Esophagus squamous epithelium (tissue), 5 donors: ENCODE data around the gene C3orf33. TPM values are rescaled to one million over a fixed set of nuclear protein-coding genes. Genes with fewer than 3 reads are reported as not detected.

ENCODE experiments used
- DNase-seq: peaks from one replicate; lab custom pipeline; 2025; lab: John Stamatoyannopoulos, UW
- H3K27ac ChIP-seq, 4 donors: fragments of 200-600 bp; sonication (generic); one replicate each; pipeline ENCODE4 v1.5.1; 2016 to 2019; ENCODE audit warnings: mild to moderate bottlenecking in 1 of 4
- H3K27me3 ChIP-seq, 4 donors: fragments of 200-600 bp; sonication (generic); 1 replicate in 3 of 4; 2 replicates in 1 of 4; pipeline versions ENCODE4 v1.5.1 to v1.6.0; 2017 to 2021; ENCODE audit warnings: antibody characterized with exemption in 1 of 4
- H3K36me3 ChIP-seq, 3 donors: fragments of 200-600 bp; sonication (generic); one replicate each; pipeline ENCODE4 v1.5.1; 2016 to 2019
- H3K4me1 ChIP-seq, 3 donors: fragments of 200-600 bp; sonication (generic); one replicate each; pipeline ENCODE4 v1.5.1; 2017 to 2019
- H3K4me3 ChIP-seq, 4 donors: fragments of 200-600 bp; sonication (generic); 1 replicate in 3 of 4; 2 replicates in 1 of 4; pipeline ENCODE4 v1.5.1; 2016 to 2019; ENCODE audit warnings: mild to moderate bottlenecking in 2 of 4, moderate library complexity in 1 of 4
- H3K9me3 ChIP-seq, 3 donors: fragments of 200-600 bp; sonication (generic); one replicate each; pipeline ENCODE4 v1.5.1; 2016 to 2019
- CTCF ChIP-seq, 6 experiments: fragments of 450-650 bp in 4 of 6; fragments of 200-600 bp in 2 of 6; sonication (generic) in 2 of 6; IDR thresholded peaks; one replicate each; pipeline ENCODE4 v1.5.1; 2016 to 2019; ENCODE audit warnings: antibody characterized with exemption in 6 of 6, mild to moderate bottlenecking in 4 of 6, moderate library complexity in 4 of 6
- POLR2A ChIP-seq, 4 donors: fragments of 450-650 bp; IDR thresholded peaks; one replicate each; pipeline ENCODE4 v1.6.1; 2017; ENCODE audit warnings: antibody characterized with exemption in 4 of 4, mild to moderate bottlenecking in 4 of 4, moderate library complexity in 3 of 4
- WGBS, 2 donors: methylation state at CpG; one replicate each; pipeline ENCODE4 v1.1.5; 2018; 5-methylcytosine and 5-hydroxymethylcytosine counted together
- intact Hi-C: fragments of 100-400 bp; cut with DNase I; formaldehyde crosslinking; loops from one replicate; pipeline ENCODE4 v1.15.0; 2022
- total RNA-seq, 4 donors: library from RNA; depleted of rRNA; stranded (reverse); fragments of >200 nt; gene quantifications; one replicate each; pipeline ENCODE4 v1.1.0, GENCODE V29; 2016
- donor health status: DM: yes; HTN: yes; CAD: no.

C3orf33 gene
- total RNA-seq, 4 donors from 2014 or later = 0.44 to 1.3 (median 0.58) TPM

- Histone ChIP-seq H3K27ac (no peak overlapping the region), H3K27me3 (peaks cover 0 to 28% (median 2%) of the 10 kb centered on the region in 4 donors), H3K4me1 (peaks cover 0 to 6% (median 4%) of the 10 kb centered on the region in 3 donors), H3K36me3 (no peaks in the 10 kb centered on the region), H3K4me3 (no peak overlapping the region), H3K9me3 (no peaks in the 10 kb centered on the region)
- TF ChIP-seq CTCF (IDR thresholded peaks at IDR 0.05) (no peak), POLR2A (IDR thresholded peaks at IDR 0.05) (no peak)
- no peak for DNase-seq
- intact Hi-C loops = no loop called here
- WGBS, 2 donors = 88 to 89% methylated on average over 8 of the region's 13 CpGs
These were observed 67.5 kb downstream of the C3orf33 start for GRCh38 chr3:155738580-155739076.

GRCh38 chr3:155737844-155738460, 68.1 kb downstream of the C3orf33 start:
- H3K4me3 ChIP-seq = no peak overlapping the region
- intact Hi-C loops = no loop called here
- 49 to 61% methylated on average over 8 of the region's 8 CpGs for WGBS, 2 donors
- no peaks in the 10 kb centered on the region for H3K9me3 ChIP-seq
- DNase-seq = no peak
- H3K27me3 ChIP-seq = peaks cover 0 to 21% (median 0%) of the 10 kb centered on the region in 4 donors
- no peaks in the 10 kb centered on the region for H3K4me1 ChIP-seq
- TF ChIP-seq POLR2A (IDR thresholded peaks at IDR 0.05) = no peak
- TF ChIP-seq CTCF (IDR thresholded peaks at IDR 0.05) = no peak
- H3K36me3 ChIP-seq = no peaks in the 10 kb centered on the region
- no peak overlapping the region for H3K27ac ChIP-seq

GRCh38 chr3:155736381-155736780, 69.7 kb downstream of the C3orf33 start:
- no peak for TF ChIP-seq CTCF (IDR thresholded peaks at IDR 0.05)
- TF ChIP-seq POLR2A (IDR thresholded peaks at IDR 0.05) = no peak
- intact Hi-C loops = no loop called here
- no peak for DNase-seq
- Histone ChIP-seq H3K4me3 (no peak overlapping the region), H3K27ac (no peak overlapping the region), H3K4me1 (no peaks in the 10 kb centered on the region), H3K27me3 (peaks cover 0 to 9% (median 0%) of the 10 kb centered on the region in 4 donors), H3K36me3 (no peaks in the 10 kb centered on the region), H3K9me3 (no peaks in the 10 kb centered on the region)
- WGBS, 2 donors = 66 to 71% methylated on average over 4 of the region's 4 CpGs

GRCh38 chr3:155730843-155731242, 75.2 kb downstream of the C3orf33 start:
- H3K27ac ChIP-seq = no peak overlapping the region
- no peak for DNase-seq
- no peak overlapping the region for H3K4me3 ChIP-seq
- H3K4me1 ChIP-seq = no peaks in the 10 kb centered on the region
- no peaks in the 10 kb centered on the region for H3K9me3 ChIP-seq
- intact Hi-C loops = no loop called here
- no peaks in the 10 kb centered on the region for H3K27me3 ChIP-seq
- 70 to 91% methylated on average over 1 to 2 of the region's 2 CpGs for WGBS, 2 donors
- H3K36me3 ChIP-seq = no peaks in the 10 kb centered on the region
- TF ChIP-seq CTCF (IDR thresholded peaks at IDR 0.05) = no peak
- no peak for TF ChIP-seq POLR2A (IDR thresholded peaks at IDR 0.05)

- intact Hi-C loops = no loop called here
- 40 to 58% methylated on average over 3 of the region's 3 CpGs for WGBS, 2 donors
- no peaks in the 10 kb centered on the region for H3K36me3 ChIP-seq
- H3K4me3 ChIP-seq = no peak overlapping the region
- H3K27me3 ChIP-seq = no peaks in the 10 kb centered on the region
- no peak for TF ChIP-seq POLR2A (IDR thresholded peaks at IDR 0.05)
- no peaks in the 10 kb centered on the region for H3K4me1 ChIP-seq
- DNase-seq = no peak
- no peak overlapping the region for H3K27ac ChIP-seq
- H3K9me3 ChIP-seq = no peaks in the 10 kb centered on the region
These were observed 78.2 kb downstream of the C3orf33 start for GRCh38 chr3:155727836-155728235.
